Ovary (tissue), 3 donors: Measurements from ENCODE around the gene ZNF343.

Source experiments
- CTCF ChIP-seq, 3 donors: fragments of 450-650 bp in 2 of 3; fragments of 200-600 bp in 1 of 3; IDR thresholded peaks; one replicate each; pipeline versions ENCODE4 v1.5.1 to v1.8.0; 2016 to 2022; ENCODE audit warnings: antibody characterized with exemption in 3 of 3, mild to moderate bottlenecking in 1 of 3
- POLR2A ChIP-seq: fragments of 450-650 bp; IDR thresholded peaks from one replicate; pipeline ENCODE4 v1.6.1; 2017; ENCODE audit warnings: antibody characterized with exemption, mild to moderate bottlenecking, moderate library complexity
- donor health status: DM: no; HTN: no; CAD: no.

GRCh38 chr20:2476742-2477615 is 31.7 kb downstream of the ZNF343 start:
- TF ChIP-seq CTCF (IDR thresholded peaks at IDR 0.05) (no peak), POLR2A (no peak)
